A673 (cell line): ENCODE data around the gene INPP4B. TPM values are rescaled to one million over a fixed set of nuclear protein-coding genes. Genes with fewer than 3 reads are reported as not detected.

ENCODE experiments used
- BruUV-seq: library from RNA; stranded (reverse); fragments of 400-500 nt; replicated peaks from 2 replicates; lab custom pipeline; 2021; lab: Mats Ljungman, UMichigan
- CTCF ChIA-PET: fragments of 300-600 bp; sonication (Branson Sonifier 250); formaldehyde crosslinking; loops from one replicate; lab custom pipeline; 2022; ENCODE audit warnings: antibody characterized with exemption; lab: Charles Lee
- POLR2A ChIA-PET: fragments of 300-600 bp; sonication (Branson Sonifier 250); formaldehyde crosslinking; loops from one replicate; lab custom pipeline; 2022; ENCODE audit warnings: antibody characterized with exemption; ENCODE audit not compliant: low non-redundant PET; lab: Charles Lee
- DNase-seq: peaks from one replicate; pipeline ENCODE4 v3.0.0-alpha.2; 2015; ENCODE audit warnings: low spot score
- H3K27ac ChIP-seq: fragments of 200-600 bp; sonication (generic); 2 replicates; pipeline ENCODE4 v1.5.1; 2016; ENCODE audit warnings: mixed run types, low read depth, mild to moderate bottlenecking, mixed read lengths, antibody characterized with exemption, low read length; ENCODE audit not compliant: poor library complexity, severe bottlenecking
- H3K27me3 ChIP-seq: fragments of 200-600 bp; sonication (generic); replicated peaks from 2 replicates; pipeline ENCODE4 v1.6.1; 2017; ENCODE audit warnings: mixed run types, low read depth, mild to moderate bottlenecking, mixed read lengths, antibody characterized with exemption, low read length; ENCODE audit not compliant: insufficient read depth, poor library complexity
- H3K36me3 ChIP-seq: fragments of 200-600 bp; sonication (generic); 2 replicates; pipeline ENCODE4 v1.6.1; 2016; ENCODE audit warnings: mixed run types, mild to moderate bottlenecking, mixed read lengths, antibody characterized with exemption, low read length; ENCODE audit not compliant: insufficient read depth, poor library complexity, severe bottlenecking
- H3K4me1 ChIP-seq: fragments of 200-600 bp; sonication (generic); 2 replicates; pipeline ENCODE4 v1.6.1; 2017; ENCODE audit warnings: mixed run types, mild to moderate bottlenecking, mixed read lengths, antibody characterized with exemption, low read length; ENCODE audit not compliant: insufficient read depth, poor library complexity, severe bottlenecking
- H3K4me3 ChIP-seq: fragments of 200-600 bp; sonication (generic); 2 replicates; pipeline ENCODE4 v1.5.1; 2016; ENCODE audit warnings: low read depth, mixed run types, mild to moderate bottlenecking, mixed read lengths, low read length; ENCODE audit not compliant: poor library complexity, severe bottlenecking
- H3K9me3 ChIP-seq: fragments of 200-600 bp; sonication (generic); 2 replicates; pipeline ENCODE4 v1.6.1; 2016; ENCODE audit warnings: mixed run types, low read depth, mild to moderate bottlenecking, mixed read lengths, antibody characterized with exemption, low read length; ENCODE audit not compliant: poor library complexity, severe bottlenecking
- CTCF ChIP-seq: fragments of 300-800, 200-600 bp; sonication (generic); conservative IDR thresholded peaks from 2 replicates; pipeline ENCODE4 v1.5.1; 2017; ENCODE audit warnings: low read depth, mild to moderate bottlenecking, antibody characterized with exemption, low read length, moderate library complexity, mixed read lengths
- EZH2 ChIP-seq: fragments of 200-600 bp; sonication (generic); IDR thresholded peaks from 2 replicates; pipeline ENCODE4 v1.6.1; 2017; ENCODE audit warnings: borderline replicate concordance, low read depth, mild to moderate bottlenecking, mixed read lengths, antibody characterized with exemption, low read length; ENCODE audit not compliant: poor library complexity, severe bottlenecking
- intact Hi-C: fragments of 100-400 bp; cut with micrococcal nuclease; formaldehyde crosslinking; loops from one replicate; pipeline ENCODE4 v1.10.0; 2022; ENCODE audit not compliant: unreplicated experiment
- total RNA-seq: library from RNA; stranded (reverse); gene quantifications from 2 replicates; pipeline ENCODE4 v1.2.3, GENCODE V29; 2021

Gene INPP4B
- total RNA-seq, 1 experiment from 2014 or later, result 13.1 TPM

GRCh38 chr4:142016031-142016430 is 830.1 kb downstream of the INPP4B start:
- Histone ChIP-seq H3K4me1 (no peaks in the 10 kb centered on the region), H3K27me3 (no peaks in the 10 kb centered on the region), H3K36me3 (no peaks in the 10 kb centered on the region), H3K9me3 (no peaks in the 10 kb centered on the region), H3K4me3 (no peak overlapping the region), H3K27ac (no peak overlapping the region)
- BruUV-seq, result no TSS peak
- intact Hi-C loops, result no loop called here
- no peak for DNase-seq
- no peak for TF ChIP-seq CTCF
- no peak for TF ChIP-seq EZH2
- ChIA-PET CTCF (no interaction called here), POLR2A (no interaction called here)

GRCh38 chr4:142009751-142010150 is 836.4 kb downstream of the INPP4B start:
- Histone ChIP-seq H3K27me3 (no peaks in the 10 kb centered on the region), H3K4me3 (no peak overlapping the region), H3K9me3 (peaks cover 7% of the 10 kb centered on the region), H3K27ac (no peak overlapping the region), H3K4me1 (no peaks in the 10 kb centered on the region), H3K36me3 (no peaks in the 10 kb centered on the region)
- TF ChIP-seq EZH2, result no peak
- no peak for TF ChIP-seq CTCF
- CTCF ChIA-PET, result no interaction called here
- no peak for DNase-seq
- intact Hi-C loops, result no loop called here
- no TSS peak for BruUV-seq
- POLR2A ChIA-PET, result no interaction called here

GRCh38 chr4:142005519-142005918 is 840.6 kb downstream of the INPP4B start:
- intact Hi-C loops, result no loop called here
- ChIA-PET CTCF (no interaction called here), POLR2A (no interaction called here)
- no peak for TF ChIP-seq EZH2
- TF ChIP-seq CTCF, result no peak
- no peak overlapping the region for H3K4me3 ChIP-seq
- H3K4me1 ChIP-seq, result no peaks in the 10 kb centered on the region
- H3K9me3 ChIP-seq, result peaks cover 7% of the 10 kb centered on the region
- no peaks in the 10 kb centered on the region for H3K36me3 ChIP-seq
- no TSS peak for BruUV-seq
- DNase-seq, result no peak
- H3K27ac ChIP-seq, result no peak overlapping the region
- no peaks in the 10 kb centered on the region for H3K27me3 ChIP-seq
